GM12878 (cell line): ENCODE results near the gene BRD1. TPM values are rescaled to one million over a fixed set of nuclear protein-coding genes. Genes with fewer than 3 reads are reported as not detected.

Experiments
- ATAC-seq: fragments of 200-7000 bp; cut with Tn5 transposase; 3 replicates; pipeline ENCODE4 v1.9.1; 2020; ENCODE audit warnings: mild to moderate bottlenecking, moderate library complexity
- BruUV-seq: library from RNA; stranded (reverse); fragments of 400-500 nt; replicated peaks from 2 replicates; lab custom pipeline; 2021; lab: Mats Ljungman, UMichigan
- CTCF ChIA-PET: fragments of 300-600 bp; sonication (Branson Sonifier 250); formaldehyde crosslinking; extraction: SDS; loops from one replicate; lab custom pipeline; 2021; ENCODE audit warnings: inconsistent platforms; lab: Yijun Ruan, JAX
- POLR2A ChIA-PET: fragments of 350-600 bp; formaldehyde crosslinking; extraction: SDS; loops from one replicate; lab custom pipeline; 2021; ENCODE audit warnings: inconsistent platforms; lab: Charles Lee
- RAD21 ChIA-PET: fragments of 300-600 bp; sonication (Branson Sonifier 250); formaldehyde crosslinking; loops from one replicate; lab custom pipeline; 2023; ENCODE audit warnings: antibody characterized with exemption; ENCODE audit not compliant: unreplicated experiment; lab: Charles Lee
- SMC1A ChIA-PET: fragments of 300-600 bp; sonication (Branson Sonifier 250); formaldehyde crosslinking; loops from one replicate; lab custom pipeline; 2023; ENCODE audit not compliant: unreplicated experiment, uncharacterized antibody; lab: Charles Lee
- DNase-seq: peaks from one replicate; pipeline ENCODE4 v3.0.0-alpha.2; 2011; ENCODE audit warnings: low read depth, low spot score
- FAIRE-seq: peaks from 3 replicates; lab custom pipeline; 2011; peaks lifted over from hg19 to GRCh38; lab: Jason Lieb, UNC
- H2AFZ ChIP-seq: 2 replicates; pipeline ENCODE4 v1.6.0; 2011; ENCODE audit warnings: low read depth, low read length, control low read depth; ENCODE audit not compliant: control insufficient read depth
- H3K27ac ChIP-seq: 2 replicates; pipeline ENCODE4 v1.5.1; 2011; ENCODE audit warnings: control low read depth; ENCODE audit not compliant: control insufficient read depth, insufficient read depth
- H3K27me3 ChIP-seq, 2 experiments: replicated peaks in 1 of 2; 2 replicates each; pipeline versions ENCODE4 v1.6.0 to v1.6.1; 2011; ENCODE audit warnings: low read length in 1 of 2; ENCODE audit not compliant: control insufficient read depth in 2 of 2, insufficient read depth in 2 of 2
- H3K36me3 ChIP-seq, 2 experiments: 2 replicates each; pipeline ENCODE4 v1.5.1; 2011; ENCODE audit warnings: low read length in 1 of 2; ENCODE audit not compliant: control insufficient read depth in 2 of 2, insufficient read depth in 2 of 2
- H3K4me1 ChIP-seq: 2 replicates; pipeline ENCODE4 v1.6.1; 2011; ENCODE audit warnings: mild to moderate bottlenecking, low read length, moderate library complexity, mixed read lengths; ENCODE audit not compliant: control insufficient read depth, insufficient read depth
- H3K4me2 ChIP-seq: 2 replicates; pipeline ENCODE4 v1.6.0; 2011; ENCODE audit warnings: control low read depth; ENCODE audit not compliant: control insufficient read depth, insufficient read depth
- H3K4me3 ChIP-seq: fragments of 200-600 bp; sonication (generic); 2 replicates; pipeline ENCODE4 v1.5.1; 2016
- H3K79me2 ChIP-seq: 2 replicates; pipeline ENCODE4 v1.6.0; 2011; ENCODE audit warnings: low read length; ENCODE audit not compliant: control insufficient read depth, insufficient read depth
- H3K9ac ChIP-seq: 2 replicates; pipeline ENCODE4 v1.8.0; 2011; ENCODE audit warnings: low read length, control low read depth, mixed read lengths; ENCODE audit not compliant: control insufficient read depth, insufficient read depth
- H3K9me3 ChIP-seq: replicated peaks from 3 replicates; pipeline ENCODE4 v1.5.1; 2011; ENCODE audit warnings: mild to moderate bottlenecking, low read length; ENCODE audit not compliant: control insufficient read depth, insufficient read depth
- H4K20me1 ChIP-seq: 2 replicates; pipeline ENCODE4 v1.6.0; 2011; ENCODE audit not compliant: control insufficient read depth, insufficient read depth
- BCL3 ChIP-seq: IDR thresholded peaks from 2 replicates; pipeline ENCODE4 v1.6.1; 2011; ENCODE audit warnings: borderline replicate concordance, low read depth, mild to moderate bottlenecking, moderate library complexity, low read length; ENCODE audit not compliant: insufficient read depth, poor library complexity, severe bottlenecking
- CEBPB ChIP-seq, 2 experiments: fragments of 150-350 bp in 1 of 2; IDR thresholded peaks; 2 replicates each; pipeline ENCODE4 v1.6.1; 2012 to 2014; ENCODE audit warnings: low read depth in 2 of 2, low read length in 2 of 2, borderline replicate concordance in 1 of 2, inconsistent platforms in 1 of 2
- CHD1 ChIP-seq: IDR thresholded peaks from 2 replicates; pipeline ENCODE4 v1.6.1; 2012; ENCODE audit warnings: low read depth, low read length, improper control_type of control experiment
- CHD4 ChIP-seq: fragments of 200-600 bp; sonication (generic); IDR thresholded peaks from 2 replicates; pipeline ENCODE4 v1.6.1; 2016; ENCODE audit warnings: mild to moderate bottlenecking
- EED ChIP-seq: sonication (generic); IDR thresholded peaks from 2 replicates; pipeline ENCODE4 v1.6.1; 2016; ENCODE audit warnings: antibody characterized with exemption, low read depth
- FOS ChIP-seq: IDR thresholded peaks from 3 replicates; pipeline ENCODE4 v1.6.1; 2011; ENCODE audit warnings: borderline replicate concordance; ENCODE audit not compliant: insufficient read length; ENCODE audit errors: extremely low read depth
- FOXK2 ChIP-seq: fragments of 450-650 bp; IDR thresholded peaks from 2 replicates; pipeline ENCODE4 v1.6.1; 2017; ENCODE audit warnings: mild to moderate bottlenecking, moderate library complexity
- HCFC1 ChIP-seq: fragments of 150-350 bp; IDR thresholded peaks from 2 replicates; pipeline ENCODE4 v1.6.1; 2014; ENCODE audit warnings: low read length
- MYB ChIP-seq: fragments of 150-350 bp; IDR thresholded peaks from 2 replicates; pipeline ENCODE4 v1.6.1; 2014; ENCODE audit warnings: mild to moderate bottlenecking, low read depth, low read length, borderline replicate concordance
- NBN ChIP-seq: fragments of 450-650 bp; IDR thresholded peaks from 2 replicates; pipeline ENCODE4 v1.6.1; 2016
- NFIC ChIP-seq: IDR thresholded peaks from 2 replicates; pipeline ENCODE4 v1.6.1; 2012; ENCODE audit warnings: low read depth, mild to moderate bottlenecking, inconsistent platforms, low read length, moderate library complexity
- NR2C2 ChIP-seq: IDR thresholded peaks from 2 replicates; pipeline ENCODE4 v1.6.1; 2011; ENCODE audit warnings: borderline replicate concordance, low read depth; ENCODE audit not compliant: control insufficient read depth, insufficient read length
- RELA ChIP-seq: fragments of 450-650 bp; IDR thresholded peaks from 2 replicates; pipeline ENCODE4 v1.8.0; 2014; ENCODE audit warnings: borderline replicate concordance; ENCODE audit not compliant: partially characterized antibody
- STAT1 ChIP-seq: fragments of 450-650 bp; conservative IDR thresholded peaks from 2 replicates; pipeline ENCODE4 v1.6.1; 2014; ENCODE audit warnings: antibody characterized with exemption, mild to moderate bottlenecking
- USF1 ChIP-seq: IDR thresholded peaks from 2 replicates; pipeline ENCODE4 v1.6.1; 2011; ENCODE audit warnings: borderline replicate concordance, low read depth, mild to moderate bottlenecking, moderate library complexity, mixed read lengths, low read length; ENCODE audit not compliant: insufficient read depth; ENCODE audit errors: extremely low read length
- WRNIP1 ChIP-seq: IDR thresholded peaks from 2 replicates; pipeline ENCODE4 v1.6.1; 2011; ENCODE audit warnings: low read depth, low read length, improper control_type of control experiment, borderline replicate concordance
- ZNF207 ChIP-seq: fragments of 450-650 bp; IDR thresholded peaks from 2 replicates; pipeline ENCODE4 v1.6.1; 2014; ENCODE audit warnings: antibody characterized with exemption, mild to moderate bottlenecking, borderline replicate concordance
- ZNF217 ChIP-seq: fragments of 450-650 bp; IDR thresholded peaks from 2 replicates; pipeline ENCODE4 v1.6.1; 2017; ENCODE audit warnings: antibody characterized with exemption, mild to moderate bottlenecking
- ZNF622 ChIP-seq: fragments of 450-650 bp; IDR thresholded peaks from 2 replicates; pipeline ENCODE4 v1.6.1; 2017; ENCODE audit warnings: mild to moderate bottlenecking, inconsistent platforms
- WGBS: methylation state at CpG from one replicate; pipeline ENCODE4 v1.1.6; 2016; ENCODE audit warnings: low lambda C conversion rate; ENCODE audit not compliant: insufficient replicate concordance, insufficient coverage; ENCODE audit errors: missing lambda C conversion rate; 5-methylcytosine and 5-hydroxymethylcytosine counted together
- in situ Hi-C: fragments of 300-500 bp; cut with MboI; formaldehyde crosslinking; loops from 9 replicates; pipeline ENCODE4 v1.14.3; 2018; ENCODE audit warnings: mixed read lengths
- intact Hi-C: fragments of 100-400 bp; cut with micrococcal nuclease; formaldehyde crosslinking; loops from one replicate; pipeline ENCODE4 v1.14.2; 2022; ENCODE audit not compliant: unreplicated experiment
- polyA plus RNA-seq, 11 experiments: library from polyadenylated mRNA; depleted of rRNA in 4 of 11; unstranded in 6 of 11; stranded (reverse) in 5 of 11; fragments of >200 nt; fragmentation: Nextera tagmentation in 4 of 11; fragmentation: Illumina TruSeq in 1 of 11; extraction: Ambion mirVana in 4 of 11; extraction: Trizol in 1 of 11; gene quantifications; 1 replicate in 1 of 11; 2 replicates in 10 of 11; pipeline versions ENCODE4 v1.2.1 to v1.2.3, GENCODE V29; 2011 to 2016; ENCODE audit warnings: inconsistent platforms in 2 of 11, missing spikeins in 2 of 11, low read depth in 1 of 11
- total RNA-seq, 4 experiments: library from RNA; depleted of rRNA in 3 of 4; stranded (reverse); fragments of >200 nt in 3 of 4; fragmentation: Illumina TruSeq in 1 of 4; extraction: Trizol in 1 of 4; gene quantifications; 2 replicates each; pipeline versions ENCODE4 v1.2.1 to v1.2.3, GENCODE V29; 2013 to 2021
- TF ChIP-seq, protein P1 (sequence below): fragments of 450-650 bp; conservative IDR thresholded peaks from 2 replicates; pipeline ENCODE4 v1.6.1; 2017; ENCODE audit warnings: mild to moderate bottlenecking, moderate library complexity

Gene BRD1
- total and polyA plus RNA-seq, 10 of the 15 experiments (the other 5 are each of a cell fraction or from before 2014, with no cell fraction given), result 0.90 to 26.4 (median 7.1) TPM

GRCh38 chr22:49764127-49764581 lies 63.5 kb downstream of the BRD1 start (continued):
- TF ChIP-seq EED (no peak), WRNIP1 (no peak), CHD1 (no peak), ZNF217 (no peak)

DNA sequence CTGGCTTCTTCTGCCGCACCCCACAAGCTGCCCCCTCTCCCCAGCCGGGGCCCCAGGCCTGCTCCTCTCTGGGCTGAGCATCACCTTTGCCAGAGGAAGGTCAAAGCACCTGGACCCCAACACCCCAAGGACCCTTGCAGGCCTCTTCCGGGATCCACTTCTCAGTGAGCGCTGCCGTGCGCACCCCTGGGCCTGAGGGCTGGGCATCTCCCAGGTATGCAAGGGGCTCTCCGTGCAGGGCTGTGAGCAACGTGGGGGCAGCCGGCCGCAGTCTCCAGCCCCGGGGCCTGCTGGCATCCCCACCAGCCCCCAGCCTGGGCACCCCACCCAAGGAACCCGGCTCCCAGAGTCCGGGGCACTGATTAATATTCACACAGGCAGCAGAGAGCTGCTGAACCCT lies 64.0 kb downstream of the BRD1 start:
- Histone ChIP-seq H3K4me3 (no peak overlapping the region), H3K4me1 (peaks cover 16% of the 10 kb centered on the region), H3K36me3 (no peaks in the 10 kb centered on the region), H3K9ac (no peak overlapping the region), H2AFZ (no peak overlapping the region), H4K20me1 (no peaks in the 10 kb centered on the region), H3K4me2 (no peak overlapping the region), H3K27ac (no peak overlapping the region), H3K27me3 (no peaks in the 10 kb centered on the region)
- CTCF ChIA-PET, result no interaction called here
- in situ Hi-C loops, result no loop called here
- no peak for FAIRE-seq
- TF ChIP-seq ZNF207, result no peak
- TF ChIP-seq NBN, result no peak
- TF ChIP-seq, protein P1, sequence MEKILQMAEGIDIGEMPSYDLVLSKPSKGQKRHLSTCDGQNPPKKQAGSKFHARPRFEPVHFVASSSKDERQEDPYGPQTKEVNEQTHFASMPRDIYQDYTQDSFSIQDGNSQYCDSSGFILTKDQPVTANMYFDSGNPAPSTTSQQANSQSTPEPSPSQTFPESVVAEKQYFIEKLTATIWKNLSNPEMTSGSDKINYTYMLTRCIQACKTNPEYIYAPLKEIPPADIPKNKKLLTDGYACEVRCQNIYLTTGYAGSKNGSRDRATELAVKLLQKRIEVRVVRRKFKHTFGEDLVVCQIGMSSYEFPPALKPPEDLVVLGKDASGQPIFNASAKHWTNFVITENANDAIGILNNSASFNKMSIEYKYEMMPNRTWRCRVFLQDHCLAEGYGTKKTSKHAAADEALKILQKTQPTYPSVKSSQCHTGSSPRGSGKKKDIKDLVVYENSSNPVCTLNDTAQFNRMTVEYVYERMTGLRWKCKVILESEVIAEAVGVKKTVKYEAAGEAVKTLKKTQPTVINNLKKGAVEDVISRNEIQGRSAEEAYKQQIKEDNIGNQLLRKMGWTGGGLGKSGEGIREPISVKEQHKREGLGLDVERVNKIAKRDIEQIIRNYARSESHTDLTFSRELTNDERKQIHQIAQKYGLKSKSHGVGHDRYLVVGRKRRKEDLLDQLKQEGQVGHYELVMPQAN, result no peak
- TF ChIP-seq FOXK2, result no peak
- TF ChIP-seq HCFC1, result no peak
- TF ChIP-seq USF1, result no peak
- TF ChIP-seq FOS, result no peak
- no peak for TF ChIP-seq CHD4
- TF ChIP-seq ZNF622, result no peak
- no peak for TF ChIP-seq BCL3
- TF ChIP-seq NFIC, result no peak
- TF ChIP-seq MYB, result no peak
- TF ChIP-seq NR2C2, result no peak
- no peak for TF ChIP-seq RELA
- TF ChIP-seq CEBPB (IDR thresholded peaks at IDR 0.05; ENCODE audit: borderline replicate concordance in 1 of 2, low read depth in 2 of 2, low read length in 2 of 2), result no peak
- TF ChIP-seq STAT1, result no peak
- TF ChIP-seq, all 136 proteins: peak for 0
- Histone ChIP-seq H3K79me2 (no peaks in the 10 kb centered on the region), H3K9me3 (peaks cover 3% of the 10 kb centered on the region; the same call in 2 of the 3 replicates)
- POLR2A ChIA-PET, result no interaction called here
- no TSS peak for BruUV-seq
- 91% methylated on average over 13 of the region's 13 CpGs for WGBS
- no peak for DNase-seq
- no peak for ATAC-seq
- intact Hi-C loops, result no loop called here
- SMC1A ChIA-PET, result no interaction called here
- RAD21 ChIA-PET, result no interaction called here
